Body of pancreas (tissue), 4 donors: Measurements from ENCODE around the gene PRSS1. TPM values are rescaled to one million over a fixed set of nuclear protein-coding genes. Genes with fewer than 3 reads are reported as not detected.

ENCODE experiments used
- ATAC-seq: fragments of 150-250 bp; one replicate; pipeline ENCODE4 v1.9.1; 2016
- DNase-seq, 4 donors: peaks; one replicate each; pipeline ENCODE4 v3.0.0-alpha.2; 2019
- H3K27ac ChIP-seq, 4 donors: fragments of 200-600 bp; sonication (generic); 1 replicate in 3 of 4; 2 replicates in 1 of 4; pipeline versions ENCODE4 v1.5.1 to v1.6.1; 2016 to 2019; ENCODE audit warnings: mild to moderate bottlenecking in 1 of 4, mixed read lengths in 1 of 4, moderate library complexity in 1 of 4
- H3K27me3 ChIP-seq, 2 donors: fragments of 200-600 bp; sonication (generic); one replicate each; pipeline ENCODE4 v1.6.0; 2016; ENCODE audit warnings: mild to moderate bottlenecking in 1 of 2
- H3K36me3 ChIP-seq, 2 donors: fragments of 200-600 bp; sonication (generic); replicated peaks in 1 of 2; 2 replicates each; pipeline ENCODE4 v1.5.1; 2016; ENCODE audit warnings: low read depth in 2 of 2; ENCODE audit not compliant: insufficient read depth in 1 of 2
- H3K4me1 ChIP-seq: fragments of 200-600 bp; sonication (generic); one replicate; pipeline ENCODE4 v1.6.0; 2016
- H3K4me3 ChIP-seq, 2 donors: fragments of 200-600 bp; sonication (generic); 1 replicate in 1 of 2; 2 replicates in 1 of 2; pipeline ENCODE4 v1.5.1; 2016 to 2019
- H3K9me3 ChIP-seq, 3 donors: fragments of 200-600 bp; sonication (generic); 1 replicate in 2 of 3; 2 replicates in 1 of 3; pipeline ENCODE4 v1.5.1; 2016
- CTCF ChIP-seq, 7 experiments: fragments of 450-650 bp in 4 of 7; fragments of 200-600 bp in 3 of 7; sonication (generic) in 3 of 7; IDR thresholded peaks; one replicate each; pipeline ENCODE4 v1.5.1; 2016 to 2019; ENCODE audit warnings: antibody characterized with exemption in 7 of 7
- POLR2A ChIP-seq, 3 donors: fragments of 450-650 bp; IDR thresholded peaks; one replicate each; pipeline ENCODE4 v1.6.1; 2016; ENCODE audit warnings: antibody characterized with exemption in 3 of 3, mild to moderate bottlenecking in 2 of 3
- WGBS, 2 donors: methylation state at CpG; one replicate each; pipeline ENCODE4 v1.1.5; 2017; 5-methylcytosine and 5-hydroxymethylcytosine counted together
- intact Hi-C: fragments of 100-400 bp; cut with DNase I; formaldehyde crosslinking; loops from one replicate; pipeline ENCODE4 v1.15.1; 2023
- total RNA-seq, 2 donors: library from RNA; depleted of rRNA; stranded (reverse); fragments of >200 nt; gene quantifications; one replicate each; pipeline ENCODE4 v1.1.0, GENCODE V29; 2016

The PRSS1 gene
- total RNA-seq, 2 donors from 2014 or later, result 29,602 to 44,177 TPM

GRCh38 chr7:142782922-142783900 is 33.9 kb downstream of the PRSS1 start:
- Histone ChIP-seq H3K9me3 (no peaks in the 10 kb centered on the region), H3K4me3 (peak overlapping the region in 1 of 2 donors; percentile 16), H3K36me3 (no peaks in the 10 kb centered on the region), H3K27me3 (no peaks in the 10 kb centered on the region), H3K27ac (peak overlapping the region in 1 of 4 donors; percentile 34), H3K4me1 (peaks cover 9% of the 10 kb centered on the region)
- DNase-seq (peak; percentile 96 to 97 (median 96)), ATAC-seq (peak; percentile 96)
- intact Hi-C loops, result loop anchor here (10.0 kb wide), 3 partner anchors 108 to 258 kb away; no protein-coding TSS in a partner anchor
- WGBS, 2 donors, result 4 to 13% methylated on average over 9 to 32 of the region's 32 CpGs
- no peak for TF ChIP-seq POLR2A (IDR thresholded peaks at IDR 0.05)
- TF ChIP-seq CTCF (IDR thresholded peaks at IDR 0.05), result peak; percentile 92 to 100 (median 100)

GRCh38 chr7:142784096-142784495 is 34.8 kb downstream of the PRSS1 start:
- TF ChIP-seq POLR2A (IDR thresholded peaks at IDR 0.05) (no peak), CTCF (IDR thresholded peaks at IDR 0.05) (peak in 3 of 7 experiments; percentile 7 to 46 (median 22))
- 67 to 71% methylated on average over 7 of the region's 7 CpGs for WGBS, 2 donors
- no peak overlapping the region for H3K27ac ChIP-seq
- DNase-seq (peak in 1 of 4 donors; percentile 39), ATAC-seq (no peak)
- H3K4me3 ChIP-seq, result no peak overlapping the region
- H3K27me3 ChIP-seq, result no peaks in the 10 kb centered on the region
- H3K9me3 ChIP-seq, result no peaks in the 10 kb centered on the region
- no peaks in the 10 kb centered on the region for H3K36me3 ChIP-seq
- peaks cover 9% of the 10 kb centered on the region for H3K4me1 ChIP-seq
- intact Hi-C loops, result loop anchor here (10.0 kb wide), 3 partner anchors 109 to 259 kb away; no protein-coding TSS in a partner anchor

- Histone ChIP-seq H3K27ac (no peak overlapping the region), H3K4me1 (peaks cover 9% of the 10 kb centered on the region), H3K9me3 (no peaks in the 10 kb centered on the region), H3K36me3 (no peaks in the 10 kb centered on the region), H3K4me3 (no peak overlapping the region), H3K27me3 (no peaks in the 10 kb centered on the region)
- 89 to 93% methylated on average over 8 of the region's 8 CpGs for WGBS, 2 donors
- ATAC-seq (no peak), DNase-seq (no peak)
- intact Hi-C loops, result loop anchor here (10.0 kb wide), 3 partner anchors 110 to 260 kb away; no protein-coding TSS in a partner anchor
- TF ChIP-seq CTCF (IDR thresholded peaks at IDR 0.05), result no peak
- no peak for TF ChIP-seq POLR2A (IDR thresholded peaks at IDR 0.05)
These were observed 35.4 kb downstream of the PRSS1 start for GRCh38 chr7:142784716-142785115.

- Histone ChIP-seq H3K27ac (no peak overlapping the region), H3K4me1 (peaks cover 9% of the 10 kb centered on the region), H3K27me3 (no peaks in the 10 kb centered on the region), H3K36me3 (no peaks in the 10 kb centered on the region), H3K4me3 (no peak overlapping the region), H3K9me3 (no peaks in the 10 kb centered on the region)
- no peak for DNase-seq
- TF ChIP-seq POLR2A (IDR thresholded peaks at IDR 0.05) (no peak), CTCF (IDR thresholded peaks at IDR 0.05) (no peak)
- intact Hi-C loops, result loop anchor here (10.0 kb wide), 3 partner anchors 111 to 261 kb away; no protein-coding TSS in a partner anchor
- ATAC-seq, result no peak
- WGBS, 2 donors, result 82 to 93% methylated on average over 6 to 8 of the region's 8 CpGs
These were observed 36.6 kb downstream of the PRSS1 start for GRCh38 chr7:142785841-142786250.
